ENCODE results near the gene ASAH2.
A peak's percentile ranks its signal among the peaks of the same experiment; 100 is the strongest.
"Not testable (repeated sequence)": the region's sequence is repeated elsewhere in the genome, so short reads cannot be mapped to it uniquely, and the experiment has no call there.

The ASAH2 gene

GRCh38 chr10:50251394-50251793, at the start of gene ASAH2:
Gene ASAH2, minus strand, starts transcription at chr10:50251516. Its CDS starts 2,906 bp downstream, at chr10:50248610.
- DNase-seq (ENCODE audit: low spot score), result no peak
- no peak for FAIRE-seq

GRCh38 chr10:50299948-50300669, 48.8 kb upstream of the ASAH2 start:
- no peak for FAIRE-seq
- no peak for DNase-seq (ENCODE audit: low spot score)

GRCh38 chr10:50295367-50295766, 44.1 kb upstream of the ASAH2 start:
- no peak for DNase-seq (ENCODE audit: low spot score)

GRCh38 chr10:50294582-50294981, 43.3 kb upstream of the ASAH2 start:
- FAIRE-seq, result no peak
- DNase-seq (ENCODE audit: low spot score), result no peak

More at GRCh38 chr10:50295367-50295766, 44.1 kb upstream of the ASAH2 start:
- no peak for FAIRE-seq

GRCh38 chr10:50293513-50294313, 42.4 kb upstream of the ASAH2 start:
- DNase-seq (ENCODE audit: low spot score), result no peak
- no peak for FAIRE-seq

- no peak for FAIRE-seq
- no peak for DNase-seq (ENCODE audit: low spot score)
Observed at GRCh38 chr10:50291261-50291850, 40.0 kb upstream of the ASAH2 start.

- FAIRE-seq, result no peak
- no peak for DNase-seq (ENCODE audit: low spot score)
Observed at GRCh38 chr10:50289196-50289595, 37.9 kb upstream of the ASAH2 start.

- FAIRE-seq (no peak), DNase-seq (ENCODE audit: low spot score) (no peak)
Observed at GRCh38 chr10:50286996-50287803, 35.9 kb upstream of the ASAH2 start.

- DNase-seq (ENCODE audit: low spot score), result no peak
Observed at GRCh38 chr10:50286517-50286916, 35.2 kb upstream of the ASAH2 start.

GRCh38 chr10:50281967-50282522, 30.7 kb upstream of the ASAH2 start:
- FAIRE-seq (no peak), DNase-seq (ENCODE audit: low spot score) (no peak)

More at GRCh38 chr10:50286517-50286916, 35.2 kb upstream of the ASAH2 start:
- no peak for FAIRE-seq

- DNase-seq (ENCODE audit: low spot score) (no peak), FAIRE-seq (no peak)
Observed at GRCh38 chr10:50281210-50281966, 30.1 kb upstream of the ASAH2 start.

- DNase-seq (ENCODE audit: low spot score) (no peak), FAIRE-seq (no peak)
Observed at GRCh38 chr10:50280049-50280841, 28.9 kb upstream of the ASAH2 start.

GRCh38 chr10:50279489-50279888, 28.2 kb upstream of the ASAH2 start:
- DNase-seq (ENCODE audit: low spot score) (peak; percentile 47), FAIRE-seq (peak; percentile 42)

- DNase-seq (ENCODE audit: low spot score), result peak; percentile 46
- no peak for FAIRE-seq
Observed at GRCh38 chr10:50275650-50276235, 24.4 kb upstream of the ASAH2 start.

- FAIRE-seq, result no peak
Observed at GRCh38 chr10:50272531-50272930, 21.2 kb upstream of the ASAH2 start.

GRCh38 chr10:50271564-50272250, 20.4 kb upstream of the ASAH2 start:
- DNase-seq (ENCODE audit: low spot score) (no peak), FAIRE-seq (no peak)

More at GRCh38 chr10:50272531-50272930, 21.2 kb upstream of the ASAH2 start:
- no peak for DNase-seq (ENCODE audit: low spot score)

GRCh38 chr10:50267877-50268276, 16.6 kb upstream of the ASAH2 start:
- DNase-seq (ENCODE audit: low spot score); FAIRE-seq: not testable (repeated sequence)

GRCh38 chr10:50262625-50263024, 11.3 kb upstream of the ASAH2 start:
- FAIRE-seq; DNase-seq (ENCODE audit: low spot score): not testable (repeated sequence)
